Immature natural killer cell (primary cell): ENCODE measurements around the gene SH3BP4. TPM values are rescaled to one million over a fixed set of nuclear protein-coding genes. Genes with fewer than 3 reads are reported as not detected.

ENCODE experiments used
- DNase-seq, 3 donors: peaks; one replicate each; pipeline ENCODE4 v3.0.0; 2022; ENCODE audit warnings: mixed read lengths in 1 of 3
- H3K27ac Mint-ChIP-seq, 6 donors: one replicate each; pipeline ENCODE4 v1.8.0; 2020; ENCODE audit warnings: mixed read lengths in 6 of 6, mild to moderate bottlenecking in 5 of 6, inconsistent platforms in 4 of 6, moderate library complexity in 3 of 6
- H3K27me3 Mint-ChIP-seq, 3 donors: one replicate each; pipeline ENCODE4 v1.8.0; 2020 to 2021; ENCODE audit warnings: low read depth in 3 of 3, mild to moderate bottlenecking in 3 of 3, mixed read lengths in 3 of 3, moderate library complexity in 3 of 3, inconsistent platforms in 1 of 3
- H3K36me3 Mint-ChIP-seq, 3 donors: one replicate each; pipeline ENCODE4 v1.8.0; 2020; ENCODE audit warnings: mixed read lengths in 3 of 3, inconsistent platforms in 2 of 3, mild to moderate bottlenecking in 2 of 3
- H3K4me1 Mint-ChIP-seq, 2 donors: one replicate each; pipeline ENCODE4 v1.8.0; 2020; ENCODE audit warnings: inconsistent platforms in 2 of 2, mild to moderate bottlenecking in 2 of 2, mixed read lengths in 2 of 2, moderate library complexity in 1 of 2
- H3K4me3 Mint-ChIP-seq, 5 donors: one replicate each; pipeline ENCODE4 v1.8.0; 2020; ENCODE audit warnings: mild to moderate bottlenecking in 5 of 5, mixed read lengths in 5 of 5, inconsistent platforms in 3 of 5, moderate library complexity in 3 of 5
- H3K9me3 Mint-ChIP-seq, 6 donors: one replicate each; pipeline ENCODE4 v1.8.0; 2020; ENCODE audit warnings: mild to moderate bottlenecking in 6 of 6, mixed read lengths in 6 of 6, inconsistent platforms in 4 of 6, moderate library complexity in 3 of 6
- polyA plus RNA-seq, 3 donors: library from polyadenylated mRNA; unstranded; fragments of 300-500 nt; fragmentation: Illumina TruSeq; gene quantifications; one replicate each; pipeline ENCODE4 v1.2.3, GENCODE V29; 2021

The SH3BP4 gene
- polyA plus RNA-seq, 3 donors from 2014 or later: 0.83 to 3.5 (median 2.3) TPM

DNA sequence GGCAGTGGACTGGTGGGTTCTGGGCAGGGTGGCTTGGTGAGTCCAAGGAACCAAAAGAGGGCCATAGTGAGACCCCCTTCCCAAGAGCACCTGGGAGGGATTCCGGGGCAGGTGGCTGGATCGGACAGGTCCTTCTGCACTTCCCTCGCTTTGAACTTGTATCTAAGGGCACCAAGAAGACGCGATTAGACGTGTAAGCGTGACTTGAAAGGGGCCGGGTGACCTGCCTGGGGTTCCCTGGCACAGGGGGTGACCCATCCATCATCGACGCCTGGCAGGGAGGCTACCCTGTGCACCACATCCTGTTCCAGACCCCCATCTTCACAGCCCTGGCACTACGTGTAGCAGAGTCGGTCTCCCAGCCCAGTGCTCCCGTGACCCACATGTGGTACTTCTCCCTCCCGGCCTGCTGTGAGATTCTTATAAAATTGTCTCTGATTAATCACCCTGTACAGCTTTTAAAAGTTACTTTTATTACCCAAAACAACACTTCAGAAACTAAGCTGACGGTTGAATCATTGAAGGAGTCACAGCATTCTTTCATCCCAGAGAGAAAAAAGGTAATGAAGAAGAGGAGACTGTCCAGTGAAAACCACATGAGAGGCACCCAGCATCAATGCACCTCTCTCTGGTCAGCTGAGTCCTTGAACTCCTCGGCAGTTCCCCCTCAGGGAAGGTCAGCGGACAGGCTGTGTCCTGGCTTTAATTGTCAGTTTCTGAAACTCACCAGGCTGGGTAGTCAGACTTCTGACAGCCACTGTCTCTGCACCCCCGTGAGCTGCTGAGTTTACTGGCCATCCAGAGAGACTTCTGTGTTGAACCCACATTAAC lies 13.0 kb downstream of the SH3BP4 start:
- Mint-ChIP-seq H3K27me3 (peaks cover 2 to 7% (median 6%) of the 10 kb centered on the region in 3 donors), H3K9me3 (peaks cover 0 to 2% (median 0%) of the 10 kb centered on the region in 6 donors), H3K27ac (no peak overlapping the region), H3K36me3 (no peaks in the 10 kb centered on the region), H3K4me1 (peaks cover 0 to 5% of the 10 kb centered on the region in 2 donors), H3K4me3 (no peak overlapping the region)
- no peak for DNase-seq

DNA sequence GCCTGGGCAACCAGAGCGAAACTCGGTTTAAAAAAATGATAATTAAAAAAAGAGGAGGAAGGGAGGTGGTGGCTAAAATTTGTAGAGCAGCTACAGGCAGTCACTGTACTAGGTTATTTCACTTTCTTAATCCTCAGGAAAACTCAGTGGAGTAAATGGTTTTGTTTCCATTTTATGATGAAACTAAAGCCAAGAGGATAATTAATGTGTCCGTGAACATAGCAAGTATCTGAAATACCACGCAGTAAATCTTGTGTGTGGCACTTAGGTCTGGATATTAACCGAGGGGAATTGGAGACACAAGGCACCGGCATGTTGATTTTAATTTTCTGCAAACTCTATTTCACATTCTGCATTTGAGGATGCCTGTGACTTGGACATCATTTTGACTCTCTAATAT lies 14.5 kb downstream of the SH3BP4 start:
- no peaks in the 10 kb centered on the region for H3K9me3 Mint-ChIP-seq
- no peak overlapping the region for H3K4me3 Mint-ChIP-seq
- H3K4me1 Mint-ChIP-seq: peaks cover 0 to 5% of the 10 kb centered on the region in 2 donors
- H3K27ac Mint-ChIP-seq: no peak overlapping the region
- no peaks in the 10 kb centered on the region for H3K36me3 Mint-ChIP-seq
- no peak for DNase-seq
- peaks cover 2 to 10% (median 9%) of the 10 kb centered on the region in 3 donors for H3K27me3 Mint-ChIP-seq

DNA sequence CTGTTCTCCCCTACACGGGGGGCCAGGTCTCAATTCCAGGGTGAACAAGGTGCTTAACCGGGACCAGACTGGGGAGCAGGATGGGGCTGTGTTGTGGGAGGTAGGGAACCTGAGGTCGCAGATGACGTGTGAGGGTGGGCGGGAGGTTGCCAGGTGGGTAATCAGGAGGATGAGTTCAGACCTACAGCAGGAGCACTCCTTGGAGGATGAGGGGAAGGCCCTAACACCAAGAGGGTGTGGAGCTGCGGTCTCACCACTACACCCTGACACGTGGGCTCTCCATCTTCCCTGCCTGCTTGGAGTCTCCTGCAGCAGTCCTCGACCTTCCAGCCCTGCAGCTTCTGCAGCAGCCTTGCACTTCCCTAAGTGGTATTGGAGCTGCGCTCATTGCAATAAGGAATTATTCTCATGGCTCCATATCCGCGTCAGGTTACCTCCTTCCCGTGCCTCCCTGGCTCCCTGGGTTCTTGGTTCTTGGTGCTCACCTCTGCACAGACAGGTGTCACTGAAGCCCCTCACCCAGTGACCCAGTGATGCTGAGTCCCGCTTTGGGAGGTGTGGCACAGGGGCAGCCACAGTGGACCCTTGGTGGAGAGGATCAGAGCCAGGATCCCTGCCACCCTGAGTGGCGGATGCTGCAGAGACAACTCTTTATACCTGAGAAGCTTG lies 15.5 kb downstream of the SH3BP4 start:
- Mint-ChIP-seq H3K36me3 (no peaks in the 10 kb centered on the region), H3K4me1 (peaks cover 0 to 5% of the 10 kb centered on the region in 2 donors), H3K27ac (no peak overlapping the region), H3K9me3 (no peaks in the 10 kb centered on the region), H3K4me3 (no peak overlapping the region), H3K27me3 (peaks cover 2 to 12% (median 11%) of the 10 kb centered on the region in 3 donors)
- no peak for DNase-seq

- no peaks in the 10 kb centered on the region for H3K36me3 Mint-ChIP-seq
Measured at GRCh38 chr2:234967870-234968208, 16.0 kb downstream of the SH3BP4 start.

GRCh38 chr2:234968631-234969305 lies 17.0 kb downstream of the SH3BP4 start:
- Mint-ChIP-seq H3K4me1 (peaks cover 0 to 5% of the 10 kb centered on the region in 2 donors), H3K27ac (no peak overlapping the region), H3K9me3 (no peaks in the 10 kb centered on the region), H3K36me3 (no peaks in the 10 kb centered on the region), H3K4me3 (no peak overlapping the region), H3K27me3 (peaks cover 6 to 12% (median 11%) of the 10 kb centered on the region in 3 donors)
- DNase-seq: no peak

More at GRCh38 chr2:234967870-234968208, 16.0 kb downstream of the SH3BP4 start:
- H3K27ac Mint-ChIP-seq: no peak overlapping the region
- H3K9me3 Mint-ChIP-seq: no peaks in the 10 kb centered on the region
- DNase-seq: no peak
- peaks cover 2 to 12% (median 11%) of the 10 kb centered on the region in 3 donors for H3K27me3 Mint-ChIP-seq
- H3K4me3 Mint-ChIP-seq: no peak overlapping the region
- H3K4me1 Mint-ChIP-seq: peaks cover 0 to 5% of the 10 kb centered on the region in 2 donors

- H3K36me3 Mint-ChIP-seq: no peaks in the 10 kb centered on the region
- H3K27me3 Mint-ChIP-seq: peaks cover 6 to 12% (median 11%) of the 10 kb centered on the region in 3 donors
- no peak overlapping the region for H3K27ac Mint-ChIP-seq
- H3K4me3 Mint-ChIP-seq: no peak overlapping the region
- DNase-seq: no peak
- no peaks in the 10 kb centered on the region for H3K9me3 Mint-ChIP-seq
- peaks cover 0 to 5% of the 10 kb centered on the region in 2 donors for H3K4me1 Mint-ChIP-seq
Measured at GRCh38 chr2:234969306-234970098, 17.7 kb downstream of the SH3BP4 start.

DNA sequence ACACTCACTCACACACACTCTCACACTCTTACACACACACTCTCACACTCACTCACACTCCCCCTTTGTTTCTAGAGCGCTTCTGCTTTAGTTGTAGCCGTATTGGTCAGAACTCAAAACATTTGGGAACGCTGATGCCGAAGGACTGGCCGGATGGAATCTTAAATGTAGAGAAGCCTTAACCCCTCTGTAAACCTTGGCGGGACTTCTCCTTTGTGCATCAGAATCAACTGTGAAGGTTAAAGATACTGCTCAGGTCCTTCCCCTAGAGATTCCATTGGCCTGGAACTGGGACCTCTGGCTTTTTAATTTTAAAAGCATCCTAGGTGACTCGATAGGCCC lies 18.3 kb downstream of the SH3BP4 start:
- Mint-ChIP-seq H3K4me3 (no peak overlapping the region), H3K4me1 (peaks cover 0 to 5% of the 10 kb centered on the region in 2 donors), H3K9me3 (no peaks in the 10 kb centered on the region), H3K27ac (no peak overlapping the region), H3K27me3 (peaks cover 6 to 12% (median 11%) of the 10 kb centered on the region in 3 donors), H3K36me3 (no peaks in the 10 kb centered on the region)
- no peak for DNase-seq

DNA sequence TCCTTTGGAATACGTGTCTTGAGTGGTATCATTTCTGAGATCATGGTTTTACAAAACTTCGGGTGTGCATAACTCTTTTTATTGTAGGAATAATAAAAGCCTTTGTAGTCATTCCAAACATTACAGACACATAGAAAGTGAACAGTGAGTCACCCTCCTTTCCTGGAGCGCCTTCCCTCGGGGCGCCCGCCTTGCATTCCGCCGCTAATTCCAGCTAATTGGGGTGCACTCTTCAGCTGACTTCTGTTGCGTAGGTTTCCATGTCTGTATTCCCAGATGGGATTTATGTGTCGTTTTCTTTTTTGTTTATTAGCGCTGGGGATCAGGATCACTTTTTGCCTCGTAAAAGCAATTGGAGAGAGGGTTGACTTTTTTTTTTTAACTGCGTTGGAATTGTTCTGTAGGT lies 18.7 kb downstream of the SH3BP4 start:
- Mint-ChIP-seq H3K27me3 (peaks cover 6 to 11% (median 10%) of the 10 kb centered on the region in 3 donors), H3K36me3 (no peaks in the 10 kb centered on the region), H3K4me1 (peaks cover 0 to 5% of the 10 kb centered on the region in 2 donors), H3K27ac (no peak overlapping the region), H3K9me3 (no peaks in the 10 kb centered on the region), H3K4me3 (no peak overlapping the region)
- no peak for DNase-seq

- H3K4me3 Mint-ChIP-seq: no peak overlapping the region
- H3K4me1 Mint-ChIP-seq: peaks cover 0 to 5% of the 10 kb centered on the region in 2 donors
- no peak for DNase-seq
- no peaks in the 10 kb centered on the region for H3K9me3 Mint-ChIP-seq
- no peaks in the 10 kb centered on the region for H3K36me3 Mint-ChIP-seq
- peaks cover 6 to 13% (median 11%) of the 10 kb centered on the region in 3 donors for H3K27me3 Mint-ChIP-seq
- H3K27ac Mint-ChIP-seq: no peak overlapping the region
Measured at GRCh38 chr2:234971496-234971895, 19.7 kb downstream of the SH3BP4 start.

- Mint-ChIP-seq H3K9me3 (no peaks in the 10 kb centered on the region), H3K4me1 (peaks cover 0 to 6% of the 10 kb centered on the region in 2 donors), H3K36me3 (no peaks in the 10 kb centered on the region), H3K27ac (no peak overlapping the region), H3K27me3 (peaks cover 4 to 13% (median 11%) of the 10 kb centered on the region in 3 donors), H3K4me3 (no peak overlapping the region)
- DNase-seq: no peak
Measured at GRCh38 chr2:234973008-234973407, 21.2 kb downstream of the SH3BP4 start.

DNA sequence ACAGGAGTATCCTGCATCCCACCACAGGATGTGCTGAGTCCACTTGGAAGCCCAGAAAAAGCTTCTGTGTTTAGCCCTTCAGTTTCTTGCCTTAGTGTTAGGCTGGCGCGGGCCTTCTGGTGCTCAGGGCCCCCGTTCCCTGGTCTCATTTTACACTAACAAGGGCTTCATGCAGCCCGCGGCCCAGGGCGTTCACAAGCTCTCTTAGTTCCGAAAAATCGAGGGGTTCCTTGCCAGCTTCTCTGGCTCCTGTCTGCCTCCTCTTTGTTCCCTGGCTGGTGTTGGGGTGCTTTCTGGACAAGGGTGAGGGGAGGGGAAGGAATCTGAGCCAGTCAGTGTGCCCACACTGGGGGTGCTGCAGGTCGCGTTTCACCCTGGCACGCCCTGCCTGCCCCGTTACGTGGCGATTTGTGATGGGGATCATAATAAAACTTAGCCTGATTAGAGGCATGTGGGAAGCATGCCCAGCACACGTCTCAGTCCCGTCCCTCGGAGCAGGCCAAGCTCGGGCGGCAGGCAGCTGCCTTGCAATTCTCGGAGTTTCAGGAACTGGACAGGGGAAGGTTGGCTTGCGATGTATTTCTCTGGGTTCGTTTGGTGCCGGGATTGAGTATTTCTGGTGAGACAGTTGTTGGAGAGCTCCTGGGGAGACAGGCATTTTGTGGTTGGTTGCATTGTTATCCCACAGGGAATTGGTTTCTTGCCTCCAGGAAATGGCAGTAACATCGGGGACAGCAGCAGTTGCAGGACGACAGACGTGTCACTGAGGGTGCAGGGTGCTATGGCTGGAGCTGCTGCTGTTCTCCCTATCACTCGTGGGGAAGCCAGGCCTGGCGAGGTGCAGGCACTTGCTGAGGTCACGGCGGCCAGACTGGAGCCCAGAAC lies 22.9 kb downstream of the SH3BP4 start:
- no peak overlapping the region for H3K27ac Mint-ChIP-seq
- H3K36me3 Mint-ChIP-seq: no peaks in the 10 kb centered on the region
- DNase-seq: no peak
- H3K4me1 Mint-ChIP-seq: peaks cover 7 to 15% of the 10 kb centered on the region in 2 donors
- H3K4me3 Mint-ChIP-seq: no peak overlapping the region
- peaks cover 4 to 8% (median 5%) of the 10 kb centered on the region in 3 donors for H3K27me3 Mint-ChIP-seq
- no peaks in the 10 kb centered on the region for H3K9me3 Mint-ChIP-seq

DNA sequence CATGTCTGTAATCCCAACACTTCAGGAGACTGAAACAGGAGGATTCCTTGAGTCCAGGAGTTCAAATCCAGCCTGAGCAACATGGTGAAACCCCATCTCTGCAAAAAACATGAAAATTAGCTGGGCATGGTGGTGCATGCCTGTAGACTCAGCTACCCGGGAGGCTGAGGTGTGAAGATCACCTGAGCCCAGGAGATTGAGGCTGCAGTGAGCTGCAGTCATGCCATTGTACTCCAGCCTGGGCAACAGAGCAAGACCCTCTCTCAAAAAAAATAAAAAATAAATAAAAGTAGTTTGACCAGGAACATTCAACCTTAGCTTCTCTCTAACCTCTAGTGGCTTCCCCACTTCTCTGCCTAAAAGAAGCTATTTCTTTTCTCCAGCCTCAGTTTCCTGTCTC lies 23.8 kb downstream of the SH3BP4 start:
- peaks cover 7 to 15% of the 10 kb centered on the region in 2 donors for H3K4me1 Mint-ChIP-seq
- no peak overlapping the region for H3K4me3 Mint-ChIP-seq
- DNase-seq: no peak

More for the DNA sequence above, 23.8 kb downstream of the SH3BP4 start:
- H3K27me3 Mint-ChIP-seq: peaks cover 4 to 10% (median 6%) of the 10 kb centered on the region in 3 donors
- no peak overlapping the region for H3K27ac Mint-ChIP-seq
- H3K9me3 Mint-ChIP-seq: no peaks in the 10 kb centered on the region
- no peaks in the 10 kb centered on the region for H3K36me3 Mint-ChIP-seq
